ENCODE data around the gene TEAD2. TPM values are rescaled to one million over a fixed set of nuclear protein-coding genes. Genes with fewer than 3 reads are reported as not detected.

The TEAD2 gene
- total and polyA plus RNA-seq, 2 of the 13 experiments (the other 11 are each of a cell fraction or from before 2014, with no cell fraction given): 10.8 to 12.5 TPM

DNA sequence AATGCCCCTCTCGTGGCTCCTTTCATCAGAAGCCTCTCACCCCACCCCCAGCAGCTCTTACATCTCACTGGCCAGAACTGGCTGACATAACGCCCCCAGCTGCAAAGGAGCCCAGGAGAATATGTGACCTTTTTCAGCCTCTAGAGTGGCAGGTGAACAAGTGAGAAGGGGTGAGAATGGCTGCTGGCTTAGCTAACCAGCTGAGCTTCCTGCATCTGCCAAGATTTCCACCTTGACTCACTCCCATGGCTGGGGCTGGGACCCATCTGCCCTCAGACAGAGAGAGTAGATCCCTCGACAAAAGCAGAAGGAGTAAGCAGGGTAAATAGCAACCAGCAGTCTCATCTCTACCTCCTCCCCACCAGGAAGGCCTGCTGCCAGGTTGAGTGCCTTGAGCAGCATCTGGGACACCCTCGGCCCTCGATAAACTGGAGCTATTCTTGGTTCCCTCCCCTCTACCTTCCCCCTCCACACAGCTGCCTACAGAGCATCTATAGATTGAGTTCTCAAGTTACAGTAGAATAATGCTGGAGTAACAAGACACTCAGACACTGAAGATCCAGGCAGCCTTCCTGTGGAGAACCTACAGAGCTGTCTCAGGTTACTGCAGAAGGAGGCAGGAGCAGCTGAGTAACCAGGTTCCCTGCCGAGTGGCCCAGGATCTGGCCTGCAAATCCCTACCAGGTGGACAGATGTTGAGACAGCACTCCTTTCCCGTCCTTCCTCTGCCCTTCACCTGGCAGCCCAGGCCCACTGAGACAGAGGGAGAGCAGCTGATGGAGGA lies 41.4 kb upstream of the TEAD2 start:
- 23% methylated on average over 3 of the region's 7 CpGs for WGBS (ENCODE audit: low lambda C conversion rate)

More for the DNA sequence above, 41.4 kb upstream of the TEAD2 start:
- in situ Hi-C loops (cut with HindIII; ENCODE audit: extremely low pct_ligation_motif_present, low pct_unique_long_range_greater_than_20kb) (no loop called here), intact Hi-C loops (cut with micrococcal nuclease; ENCODE audit: unreplicated experiment) (no loop called here)
- Histone ChIP-seq H3K79me2 (ENCODE audit: insufficient read depth, low read length) (no peaks in the 10 kb centered on the region), H2AFZ (ENCODE audit: low read length) (no peak overlapping the region), H3K4me2 (ENCODE audit: low read depth, low read length) (no peak overlapping the region), H3K9me3 (ENCODE audit: low read length) (no peaks in the 10 kb centered on the region), H3K4me1 (ENCODE audit: insufficient read depth, low read length) (0 out of 2 replicates have a peak, but pooled peaks cover 13% of the 10 kb centered on the region), H3K4me3 (replicated peaks in 1 of 3; ENCODE audit: insufficient read depth in 1 of 3, low read depth in 2 of 3, low read length in 3 of 3) (no peak overlapping the region), H3K27ac (ENCODE audit: extremely low read length, insufficient read depth, low read length) (no peak overlapping the region), H3K9ac (ENCODE audit: insufficient read depth, low read depth, low read length) (no peak overlapping the region), H3K27me3 (ENCODE audit: control insufficient read depth in 1 of 2, insufficient read depth in 2 of 2, low read length in 2 of 2) (peaks cover 7 to 17% of the 10 kb centered on the region in 2 experiments; a peak in 4 of 5 replicates), H4K20me1 (ENCODE audit: insufficient read depth, low read length) (no peaks in the 10 kb centered on the region), H3K36me3 (replicated peaks in 1 of 2; ENCODE audit: control insufficient read depth in 1 of 2, insufficient read depth in 2 of 2, low read length in 2 of 2) (no peaks in the 10 kb centered on the region)
- ATAC-seq (no peak), DNase-seq (ENCODE audit: low spot score) (no peak), FAIRE-seq (no peak)
- CTCF ChIA-PET (ENCODE audit: low intra/inter-chr PET ratio, low total read pairs): no interaction called here
- TF ChIP-seq, protein P1, sequence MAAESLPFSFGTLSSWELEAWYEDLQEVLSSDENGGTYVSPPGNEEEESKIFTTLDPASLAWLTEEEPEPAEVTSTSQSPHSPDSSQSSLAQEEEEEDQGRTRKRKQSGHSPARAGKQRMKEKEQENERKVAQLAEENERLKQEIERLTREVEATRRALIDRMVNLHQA (CRISPR knock-in tag; IDR thresholded peaks at IDR 0.05): no peak
- TF ChIP-seq, protein P2, sequence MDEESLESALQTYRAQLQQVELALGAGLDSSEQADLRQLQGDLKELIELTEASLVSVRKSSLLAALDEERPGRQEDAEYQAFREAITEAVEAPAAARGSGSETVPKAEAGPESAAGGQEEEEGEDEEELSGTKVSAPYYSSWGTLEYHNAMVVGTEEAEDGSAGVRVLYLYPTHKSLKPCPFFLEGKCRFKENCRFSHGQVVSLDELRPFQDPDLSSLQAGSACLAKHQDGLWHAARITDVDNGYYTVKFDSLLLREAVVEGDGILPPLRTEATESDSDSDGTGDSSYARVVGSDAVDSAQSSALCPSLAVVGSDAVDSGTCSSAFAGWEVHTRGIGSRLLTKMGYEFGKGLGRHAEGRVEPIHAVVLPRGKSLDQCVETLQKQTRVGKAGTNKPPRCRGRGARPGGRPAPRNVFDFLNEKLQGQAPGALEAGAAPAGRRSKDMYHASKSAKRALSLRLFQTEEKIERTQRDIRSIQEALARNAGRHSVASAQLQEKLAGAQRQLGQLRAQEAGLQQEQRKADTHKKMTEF (CRISPR knock-in tag; IDR thresholded peaks at IDR 0.05): no peak
- TF ChIP-seq ATRX (CRISPR knock-in tag; IDR thresholded peaks at IDR 0.05; ENCODE audit: borderline replicate concordance) (no peak), FOXO1 (CRISPR knock-in tag; IDR thresholded peaks at IDR 0.05) (no peak)
- TF ChIP-seq, protein P3, sequence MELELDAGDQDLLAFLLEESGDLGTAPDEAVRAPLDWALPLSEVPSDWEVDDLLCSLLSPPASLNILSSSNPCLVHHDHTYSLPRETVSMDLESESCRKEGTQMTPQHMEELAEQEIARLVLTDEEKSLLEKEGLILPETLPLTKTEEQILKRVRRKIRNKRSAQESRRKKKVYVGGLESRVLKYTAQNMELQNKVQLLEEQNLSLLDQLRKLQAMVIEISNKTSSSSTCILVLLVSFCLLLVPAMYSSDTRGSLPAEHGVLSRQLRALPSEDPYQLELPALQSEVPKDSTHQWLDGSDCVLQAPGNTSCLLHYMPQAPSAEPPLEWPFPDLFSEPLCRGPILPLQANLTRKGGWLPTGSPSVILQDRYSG (CRISPR knock-in tag; IDR thresholded peaks at IDR 0.05): no peak
- POLR2A ChIA-PET: no interaction called here
- BruUV-seq (replicated peaks): no TSS peak

Data from HepG2 (cell line).